Thoracic aorta (tissue), 2 donors: ENCODE results near the gene PLEKHH2. TPM values are rescaled to one million over a fixed set of nuclear protein-coding genes. Genes with fewer than 3 reads are reported as not detected.

Experiments
- ATAC-seq: fragments of 150-250 bp; one replicate; pipeline ENCODE4 v1.8.0; 2017; ENCODE audit warnings: low read depth; ENCODE audit not compliant: insufficient number of reproducible peaks, low FRiP score
- DNase-seq: peaks from one replicate; pipeline ENCODE4 v3.0.0-alpha.2; 2020; ENCODE audit warnings: low spot score
- H3K27ac ChIP-seq, 2 donors: fragments of 200-600 bp; sonication (generic); 1 replicate in 1 of 2; 2 replicates in 1 of 2; pipeline ENCODE4 v1.5.1; 2016; ENCODE audit warnings: mild to moderate bottlenecking in 2 of 2, moderate library complexity in 2 of 2
- H3K27me3 ChIP-seq: fragments of 200-600 bp; sonication (generic); replicated peaks from 2 replicates; pipeline ENCODE4 v1.6.0; 2016; ENCODE audit warnings: mild to moderate bottlenecking; ENCODE audit not compliant: insufficient read depth
- H3K36me3 ChIP-seq: fragments of 200-600 bp; sonication (generic); one replicate; pipeline ENCODE4 v1.5.1; 2016
- H3K4me1 ChIP-seq, 2 donors: fragments of 200-600 bp; sonication (generic); 1 replicate in 1 of 2; 2 replicates in 1 of 2; pipeline versions ENCODE4 v1.5.1 to v1.6.0; 2016; ENCODE audit warnings: low read depth in 2 of 2, mild to moderate bottlenecking in 1 of 2; ENCODE audit not compliant: control insufficient read depth in 1 of 2
- H3K4me3 ChIP-seq: fragments of 200-600 bp; sonication (generic); 2 replicates; pipeline ENCODE4 v1.5.1; 2016; ENCODE audit warnings: mild to moderate bottlenecking
- H3K9me3 ChIP-seq: fragments of 200-600 bp; sonication (generic); 2 replicates; pipeline ENCODE4 v1.5.1; 2016
- CTCF ChIP-seq: fragments of 200-600 bp; sonication (generic); IDR thresholded peaks from one replicate; pipeline ENCODE4 v1.5.1; 2019; ENCODE audit warnings: antibody characterized with exemption
- total RNA-seq, 2 donors: library from RNA; depleted of rRNA; stranded (reverse); fragments of >200 nt; gene quantifications; one replicate each; pipeline versions ENCODE4 v1.1.0 to v1.2.3, GENCODE V29; 2016

Gene PLEKHH2
- total RNA-seq, 2 donors from 2014 or later = 23.3 to 29.5 TPM

- no peak overlapping the region for H3K4me3 ChIP-seq
- DNase-seq (no peak), ATAC-seq (no peak)
- H3K9me3 ChIP-seq = no peaks in the 10 kb centered on the region
- no peaks in the 10 kb centered on the region for H3K27me3 ChIP-seq
- no peak overlapping the region for H3K27ac ChIP-seq
- TF ChIP-seq CTCF = no peak
- H3K36me3 ChIP-seq = no peaks in the 10 kb centered on the region
- H3K4me1 ChIP-seq = peaks cover 0 to 3% of the 10 kb centered on the region in 2 donors
These were observed 150.8 kb downstream of the PLEKHH2 start for GRCh38 chr2:43787895-43788294.

GRCh38 chr2:43788646-43789045 is 151.6 kb downstream of the PLEKHH2 start:
- Histone ChIP-seq H3K36me3 (no peaks in the 10 kb centered on the region), H3K4me1 (peaks cover 0 to 3% of the 10 kb centered on the region in 2 donors), H3K9me3 (no peaks in the 10 kb centered on the region), H3K27me3 (no peaks in the 10 kb centered on the region), H3K4me3 (no peak overlapping the region), H3K27ac (no peak overlapping the region)
- ATAC-seq (no peak), DNase-seq (no peak)
- no peak for TF ChIP-seq CTCF

GRCh38 chr2:43790147-43790546 is 153.1 kb downstream of the PLEKHH2 start:
- Histone ChIP-seq H3K36me3 (no peaks in the 10 kb centered on the region), H3K27me3 (no peaks in the 10 kb centered on the region), H3K4me3 (peak overlapping the region; percentile 14), H3K9me3 (no peaks in the 10 kb centered on the region), H3K27ac (peak overlapping the region in 1 of 2 donors; percentile 28), H3K4me1 (peaks cover 0 to 3% of the 10 kb centered on the region in 2 donors)
- DNase-seq (no peak), ATAC-seq (no peak)
- no peak for TF ChIP-seq CTCF

GRCh38 chr2:43791035-43791765 is 154.1 kb downstream of the PLEKHH2 start:
- DNase-seq (no peak), ATAC-seq (no peak)
- Histone ChIP-seq H3K27ac (no peak overlapping the region), H3K4me1 (peaks cover 0 to 3% of the 10 kb centered on the region in 2 donors), H3K9me3 (no peaks in the 10 kb centered on the region), H3K4me3 (no peak overlapping the region), H3K27me3 (no peaks in the 10 kb centered on the region), H3K36me3 (no peaks in the 10 kb centered on the region)
- no peak for TF ChIP-seq CTCF

GRCh38 chr2:43792653-43793052 is 155.6 kb downstream of the PLEKHH2 start:
- Histone ChIP-seq H3K27me3 (no peaks in the 10 kb centered on the region), H3K27ac (no peak overlapping the region), H3K4me3 (no peak overlapping the region), H3K9me3 (no peaks in the 10 kb centered on the region), H3K4me1 (peaks cover 0 to 3% of the 10 kb centered on the region in 2 donors), H3K36me3 (peaks cover 8% of the 10 kb centered on the region)
- DNase-seq (no peak), ATAC-seq (no peak)
- TF ChIP-seq CTCF = no peak
